Fibroblast of villous mesenchyme (primary cell): ENCODE data around the gene ROR1. TPM values are rescaled to one million over a fixed set of nuclear protein-coding genes. Genes with fewer than 3 reads are reported as not detected.

ENCODE experiments used
- DNase-seq: peaks from one replicate; pipeline ENCODE4 v3.0.0-alpha.2; 2010; ENCODE audit warnings: low read depth
- H3K4me3 ChIP-seq: 2 replicates; pipeline ENCODE4 v1.5.1; 2011; ENCODE audit warnings: low read depth, mild to moderate bottlenecking, low read length
- CTCF ChIP-seq: IDR thresholded peaks from 2 replicates; pipeline ENCODE4 v1.5.1; 2012; ENCODE audit warnings: low read depth, mild to moderate bottlenecking, low read length; ENCODE audit not compliant: insufficient read depth
- total RNA-seq: library from RNA; depleted of rRNA; stranded (reverse); fragments of >200 nt; gene quantifications from 2 replicates; pipeline ENCODE4 v1.2.3, GENCODE V29; 2012

ROR1 gene
- total RNA-seq, 1 donor: 8.6 TPM

- TF ChIP-seq CTCF: peak; percentile 18
- DNase-seq: no peak
- H3K4me3 ChIP-seq: no peak overlapping the region
Measured at GRCh38 chr1:63870152-63870551, 96.3 kb downstream of the ROR1 start.

- no peak overlapping the region for H3K4me3 ChIP-seq
- TF ChIP-seq CTCF: no peak
- DNase-seq: no peak
Measured at GRCh38 chr1:63871463-63871862, 97.6 kb downstream of the ROR1 start.

GRCh38 chr1:63873751-63874150, 99.9 kb downstream of the ROR1 start:
- H3K4me3 ChIP-seq: no peak overlapping the region
- no peak for TF ChIP-seq CTCF
- DNase-seq: peak; percentile 81

- peak; percentile 60 for DNase-seq
- H3K4me3 ChIP-seq: no peak overlapping the region
- TF ChIP-seq CTCF: no peak
Measured at GRCh38 chr1:63874278-63874880, 100.6 kb downstream of the ROR1 start.

GRCh38 chr1:63875636-63876035, 101.8 kb downstream of the ROR1 start:
- DNase-seq: no peak
- H3K4me3 ChIP-seq: no peak overlapping the region

GRCh38 chr1:63877021-63877767, 103.4 kb downstream of the ROR1 start:
- no peak for DNase-seq
- no peak for TF ChIP-seq CTCF
- H3K4me3 ChIP-seq: no peak overlapping the region

More at GRCh38 chr1:63875636-63876035, 101.8 kb downstream of the ROR1 start:
- TF ChIP-seq CTCF: no peak
